ENCODE measurements around the gene KLHL8.
"Not testable (repeated sequence)": the region's sequence is repeated elsewhere in the genome, so short reads cannot be mapped to it uniquely, and the experiment has no call there.

The KLHL8 gene

DNA sequence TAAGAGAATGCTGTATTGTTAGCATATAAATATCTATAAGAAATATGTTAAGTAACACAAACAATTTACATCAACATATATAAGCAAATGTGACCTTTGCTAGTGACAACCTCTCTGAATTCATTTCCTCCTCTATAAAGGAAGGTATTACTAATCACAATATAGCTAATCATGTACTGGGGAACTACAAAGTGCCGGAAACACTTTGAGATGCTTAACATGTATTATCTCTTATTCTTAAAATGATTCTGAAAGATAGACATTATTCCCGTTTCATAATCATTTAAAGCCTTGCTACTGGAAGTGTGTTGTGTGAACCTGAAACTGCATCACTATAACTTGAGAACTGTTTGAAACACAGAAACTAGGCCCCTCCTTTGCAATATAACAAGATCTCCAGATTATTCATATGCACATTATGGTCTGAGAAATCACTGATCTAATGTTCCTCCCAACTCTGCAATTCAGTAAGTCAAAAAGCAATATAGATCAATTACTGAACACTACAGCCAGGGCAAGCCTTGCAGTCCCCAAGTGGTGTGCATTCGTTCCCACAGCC is 54.0 kb downstream of the KLHL8 start:
- no peak for DNase-seq

DNA sequence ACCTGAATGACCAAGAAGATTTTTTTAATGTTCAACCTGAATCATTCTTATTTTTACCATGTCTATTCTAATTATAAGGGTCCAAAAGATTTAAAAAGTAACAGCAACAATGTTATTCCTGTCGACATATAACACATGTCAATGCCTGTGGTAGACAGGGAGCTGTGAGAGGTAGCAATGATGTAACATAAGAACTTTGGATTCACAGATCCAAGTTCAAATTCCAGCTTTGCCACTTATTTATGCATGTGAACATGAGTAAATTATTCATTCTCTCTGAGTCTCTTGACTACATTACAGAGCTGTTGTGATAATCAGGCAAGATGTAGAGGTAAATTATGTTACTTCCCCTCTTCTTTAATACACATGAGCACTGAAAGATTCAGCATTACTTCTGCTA is 54.5 kb downstream of the KLHL8 start:
- no peak for DNase-seq

DNA sequence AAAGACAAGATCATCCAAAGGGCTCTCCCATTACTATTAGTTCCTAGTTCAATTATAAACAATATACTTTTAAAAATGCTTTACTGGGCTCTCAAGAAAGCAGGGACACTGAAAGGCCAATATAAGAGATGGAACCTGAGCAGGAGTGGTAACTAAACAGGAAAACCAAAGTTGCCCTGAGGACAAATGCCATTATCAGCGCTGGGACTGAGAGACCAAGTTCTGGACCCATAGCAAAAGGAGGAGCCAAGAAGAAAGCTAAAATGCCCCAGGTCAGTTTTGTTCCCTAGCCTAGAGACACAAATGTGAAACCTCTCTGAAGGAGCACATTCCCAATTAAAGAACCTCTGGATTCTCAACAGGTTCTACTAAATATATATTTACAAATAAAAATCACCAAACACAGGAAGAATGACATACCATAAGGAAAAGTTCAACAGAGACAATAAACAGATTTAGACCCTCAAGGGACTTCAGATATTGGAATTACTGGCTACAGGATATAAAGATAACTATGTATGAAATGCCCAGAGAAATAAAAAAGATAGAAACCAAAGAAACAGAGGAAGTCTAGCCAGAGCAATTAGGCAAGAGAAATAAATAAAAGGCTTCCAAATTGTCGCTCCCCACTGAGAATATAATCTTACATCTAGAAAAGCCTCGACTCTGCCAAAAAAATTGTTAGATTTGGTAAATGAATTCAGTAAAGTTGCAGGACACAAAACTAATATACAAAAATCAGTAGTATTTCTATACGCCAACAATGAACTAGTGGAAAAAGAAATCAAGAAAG is 67.1 kb downstream of the KLHL8 start:
- DNase-seq: no peak

GRCh38 chr4:87152310-87153041 is 67.9 kb downstream of the KLHL8 start:
- DNase-seq: no peak

DNA sequence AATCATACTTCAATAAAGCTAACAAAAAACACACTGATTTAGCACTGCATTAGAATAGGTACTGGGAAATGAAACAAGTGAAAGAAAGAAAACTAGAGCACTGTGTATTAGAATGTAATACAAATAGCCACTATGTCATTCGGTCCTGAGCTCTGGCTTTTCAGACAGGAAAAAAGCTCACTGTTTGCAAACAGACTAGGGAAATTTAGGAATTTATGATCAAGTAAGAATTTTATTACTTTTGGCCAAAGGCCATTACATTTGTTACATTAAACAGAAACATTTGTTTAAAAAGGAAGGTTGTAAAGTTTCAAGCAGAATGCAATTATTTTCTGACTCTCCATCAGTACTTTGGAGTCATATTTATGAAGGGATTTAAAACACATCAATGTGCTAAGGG is 68.7 kb downstream of the KLHL8 start:
- DNase-seq: no peak

- peak; percentile 38 for DNase-seq
Measured at GRCh38 chr4:87150498-87151261, 69.7 kb downstream of the KLHL8 start.

GRCh38 chr4:87147116-87147515 is 73.3 kb downstream of the KLHL8 start:
- no peak for DNase-seq

DNA sequence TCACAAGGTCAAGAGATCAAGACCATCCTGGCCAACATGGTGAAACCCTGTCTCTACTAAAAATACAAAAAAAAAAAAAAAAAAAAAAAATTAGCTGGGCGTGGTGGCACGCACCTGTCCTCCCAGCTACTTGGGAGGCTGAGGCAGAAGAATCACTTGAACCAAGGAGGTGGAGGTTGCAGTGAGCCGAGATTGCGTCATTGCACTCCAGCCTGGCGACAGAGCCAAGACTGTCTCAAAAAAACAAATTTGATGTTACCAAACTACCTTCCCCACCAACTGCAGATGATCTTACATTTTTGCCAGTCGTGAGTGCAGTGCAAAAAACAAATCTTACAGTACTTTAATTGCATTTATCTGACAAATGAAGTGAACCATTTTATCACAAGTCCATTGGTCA is 74.5 kb downstream of the KLHL8 start:
- not testable (repeated sequence) for DNase-seq

- DNase-seq: no peak
Measured at GRCh38 chr4:87144356-87144755, 76.1 kb downstream of the KLHL8 start.

DNA sequence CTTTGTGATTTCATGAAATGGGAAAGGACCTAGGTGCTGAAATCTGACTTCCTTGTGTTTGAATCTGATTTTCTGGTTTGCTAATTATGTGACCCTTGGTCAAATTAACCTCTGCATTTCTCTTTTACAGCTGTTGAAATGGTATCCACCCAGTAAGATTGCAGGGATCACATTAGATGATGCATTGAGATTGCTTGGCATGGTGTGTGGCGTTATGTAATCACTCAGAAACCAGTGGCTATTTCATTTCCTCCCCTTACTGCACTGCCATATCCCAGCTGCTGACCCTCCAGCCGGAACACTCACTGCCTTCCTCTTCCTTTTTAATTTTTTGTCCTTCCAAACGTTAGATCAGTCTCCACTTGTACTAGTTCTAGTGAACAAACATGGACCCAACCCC is 79.0 kb downstream of the KLHL8 start:
- no peak for DNase-seq

- DNase-seq: no peak
Measured at GRCh38 chr4:87134122-87134521, 86.3 kb downstream of the KLHL8 start.

DNA sequence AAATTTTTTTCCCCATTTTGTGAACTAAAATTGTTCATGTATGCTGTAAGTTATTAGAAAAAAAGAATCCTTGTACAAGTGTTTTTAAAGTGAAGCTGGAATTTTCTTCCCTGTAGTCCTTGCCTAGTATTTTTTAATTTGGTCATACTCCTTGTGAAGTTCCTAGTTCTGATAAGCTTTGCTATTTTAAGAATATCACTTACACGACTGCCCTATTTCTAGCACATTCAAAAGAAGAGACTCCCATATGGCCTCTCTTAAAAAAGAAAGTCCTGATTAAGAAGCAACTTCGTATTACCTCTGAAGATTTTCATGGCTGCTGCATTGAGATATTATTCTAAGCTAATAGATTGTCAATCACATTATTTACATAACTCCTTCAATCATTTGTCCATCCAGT is 87.2 kb downstream of the KLHL8 start:
- no peak for DNase-seq

DNA sequence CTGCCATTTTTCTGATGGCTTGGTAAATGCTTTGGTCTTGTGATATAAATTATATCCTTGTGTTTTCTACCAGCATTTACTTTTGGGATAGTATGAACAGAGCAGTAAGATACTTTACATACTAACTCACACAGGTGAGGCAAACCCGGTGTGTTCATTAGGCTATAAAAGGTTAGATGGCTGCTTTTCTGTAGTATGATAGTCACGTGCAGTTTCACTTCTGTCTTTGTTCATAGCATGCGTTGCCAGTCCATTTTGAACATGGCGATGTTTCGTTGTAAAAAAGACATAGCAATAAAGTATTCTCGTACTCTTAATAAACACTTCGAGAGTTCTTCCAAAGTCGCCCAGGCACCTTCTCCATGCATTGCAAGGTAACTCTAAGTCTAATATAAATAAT is 88.4 kb downstream of the KLHL8 start:
- no peak for DNase-seq

GRCh38 chr4:87130985-87131703 is 89.3 kb downstream of the KLHL8 start:
- no peak for DNase-seq

DNA sequence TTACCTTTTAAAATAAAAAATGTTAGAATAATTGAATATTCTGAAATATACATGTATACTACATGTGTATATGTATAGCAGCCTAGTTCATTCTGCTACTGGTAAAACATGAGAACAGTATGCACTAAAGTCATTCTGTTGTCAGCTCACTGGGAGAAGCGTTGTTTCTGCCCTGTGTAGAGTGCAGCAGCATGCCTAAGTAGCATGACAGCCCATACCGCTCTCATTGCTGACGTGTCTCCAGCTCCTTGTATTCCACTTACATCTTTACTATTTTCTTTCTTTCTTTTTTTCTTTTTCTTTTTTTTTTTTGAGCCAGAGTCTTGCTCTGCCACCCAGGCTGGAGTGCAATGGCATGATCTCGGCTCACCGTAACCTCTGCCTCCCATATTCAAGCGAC is 90.7 kb downstream of the KLHL8 start:
- no peak for DNase-seq

DNA sequence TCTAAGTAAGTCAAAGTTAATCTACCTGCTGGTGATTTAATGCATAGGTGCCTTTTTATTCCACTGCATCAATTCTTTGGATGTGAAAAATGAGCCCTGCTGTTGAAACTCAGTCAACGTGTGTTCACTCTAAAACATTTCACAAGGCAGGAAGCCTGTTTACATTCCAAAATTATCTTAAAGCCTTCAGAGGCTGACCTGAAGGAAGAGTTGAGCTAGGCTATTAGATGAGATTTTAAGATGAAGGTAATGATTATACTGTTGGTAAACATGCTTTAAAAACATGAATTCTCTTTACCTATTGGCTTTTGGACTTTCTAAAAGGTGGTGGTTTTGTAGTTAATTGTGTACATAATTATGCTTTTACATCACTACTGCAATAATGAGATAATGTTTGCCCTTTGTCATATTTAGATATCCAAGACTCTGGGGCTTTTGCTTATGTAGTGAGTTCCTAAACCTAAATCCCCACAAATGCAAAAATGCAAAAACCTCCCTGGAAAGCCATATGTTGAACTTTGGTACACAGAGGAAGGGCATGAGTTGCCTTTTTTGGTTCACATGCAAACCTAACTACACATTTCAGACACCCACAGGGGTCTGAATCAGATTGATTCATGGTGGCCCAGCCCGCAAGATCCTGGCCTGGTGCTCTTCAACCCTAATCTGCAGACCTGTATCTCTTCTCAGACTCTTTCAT is 92.3 kb downstream of the KLHL8 start:
- no peak for DNase-seq

GRCh38 chr4:87126056-87126455 is 94.4 kb downstream of the KLHL8 start:
- no peak for DNase-seq

- DNase-seq: peak; percentile 77
Measured at GRCh38 chr4:87122252-87122651, 98.2 kb downstream of the KLHL8 start.

DNA sequence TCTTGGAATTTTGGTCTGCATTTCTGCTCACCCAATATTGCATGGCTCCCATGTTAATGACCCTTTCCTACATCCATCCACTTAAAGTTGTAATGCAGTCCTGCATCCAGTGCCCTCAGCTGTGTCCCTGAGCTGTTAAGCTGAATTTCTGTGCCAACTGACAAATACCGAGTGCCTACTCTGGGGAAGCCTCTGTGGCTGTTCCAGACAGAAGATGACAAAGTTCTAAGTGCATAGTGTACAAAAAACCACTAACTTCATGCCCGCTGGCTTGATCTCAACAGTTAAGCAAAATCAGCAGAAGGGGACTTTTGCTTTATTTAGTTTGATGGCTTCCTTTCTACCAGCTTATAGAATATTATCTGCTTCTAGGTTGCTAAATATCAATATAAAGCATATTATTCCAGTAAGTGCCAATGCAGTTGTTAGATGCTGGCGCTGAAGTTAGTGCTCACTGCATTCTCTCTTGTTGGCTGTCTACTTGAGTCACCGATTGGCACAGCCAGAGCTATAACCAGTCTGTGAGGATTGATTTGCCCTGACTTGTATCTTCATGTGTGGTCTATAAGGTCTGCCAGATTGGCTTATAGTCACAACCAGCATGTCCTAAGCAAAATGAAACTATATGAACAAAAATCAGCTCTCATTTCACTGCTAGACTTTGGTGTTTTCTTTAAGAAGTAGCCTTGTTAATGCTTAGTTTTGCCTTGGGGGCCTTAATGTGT is 98.9 kb downstream of the KLHL8 start:
- DNase-seq: peak; percentile 94

- DNase-seq: no peak
Measured at GRCh38 chr4:87120411-87121162, 99.8 kb downstream of the KLHL8 start.

DNA sequence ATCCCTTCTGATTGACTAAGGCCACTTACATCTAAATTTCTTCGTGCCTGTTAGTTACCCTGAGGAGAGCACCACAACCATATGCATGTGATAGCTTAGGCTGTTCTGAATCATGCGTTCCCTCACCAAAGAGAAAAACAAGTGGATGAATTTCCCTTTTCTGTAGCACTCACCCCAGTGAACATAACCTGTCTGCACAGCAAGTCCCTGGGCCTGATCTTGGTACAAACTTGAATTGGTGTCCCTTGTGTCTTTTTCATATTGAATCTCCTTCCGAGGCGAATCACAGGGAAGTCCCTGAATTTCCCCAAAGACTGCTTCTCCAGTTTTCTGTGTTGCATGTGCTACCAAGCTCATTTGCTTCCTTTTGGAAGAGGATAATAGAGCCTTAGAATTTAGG is 100.4 kb downstream of the KLHL8 start:
- no peak for DNase-seq
